HEK293T (cell line): ENCODE data around the gene IL1R2.

Experiments used
- ELF4 ChIP-seq: fragments of 450-650 bp; IDR thresholded peaks from 2 replicates; pipeline ENCODE4 v1.6.1; 2017; ENCODE audit warnings: antibody characterized with exemption
- FOXM1 ChIP-seq: fragments of 450-650 bp; IDR thresholded peaks from 2 replicates; pipeline ENCODE4 v1.6.1; 2017; ENCODE audit warnings: mild to moderate bottlenecking, borderline replicate concordance
- LEF1 ChIP-seq: fragments of 450-650 bp; IDR thresholded peaks from 2 replicates; pipeline ENCODE4 v1.6.1; 2017; ENCODE audit warnings: mild to moderate bottlenecking, borderline replicate concordance
- ZNF384 ChIP-seq: fragments of 450-650 bp; IDR thresholded peaks from 2 replicates; pipeline ENCODE4 v1.6.1; 2016

DNA sequence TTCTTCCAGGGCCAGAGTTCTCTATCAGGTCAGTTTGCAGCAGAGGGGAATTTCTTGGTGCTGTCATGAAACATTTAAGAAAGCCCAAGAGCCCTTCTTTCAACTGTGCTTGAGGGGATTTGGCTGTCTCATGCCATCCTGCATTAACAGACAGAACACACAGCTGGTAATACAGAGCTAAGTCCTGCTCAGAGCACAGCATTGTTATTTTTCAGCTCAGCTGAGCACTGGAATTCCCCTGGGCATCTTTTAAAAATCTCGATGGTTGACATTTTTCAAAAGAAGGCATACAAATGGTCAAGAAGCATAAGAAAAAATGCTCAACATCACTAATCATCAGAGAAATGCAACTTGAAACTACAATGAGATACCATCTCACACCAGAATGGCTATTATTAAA lies 14.9 kb upstream of the IL1R2 start:
- TF ChIP-seq ELF4: no peak
- no peak for TF ChIP-seq FOXM1
- TF ChIP-seq ZNF384: no peak
- TF ChIP-seq LEF1: no peak
